AG04450 (cell line): ENCODE measurements around the gene DPYSL4. TPM values are rescaled to one million over a fixed set of nuclear protein-coding genes. Genes with fewer than 3 reads are reported as not detected.

Experiments
- CTCF ChIA-PET: fragments of 300-600, 350-600 bp; formaldehyde crosslinking; extraction: SDS; loops from one replicate; lab custom pipeline; 2022; ENCODE audit warnings: antibody characterized with exemption, inconsistent platforms; lab: Charles Lee
- POLR2A ChIA-PET: fragments of 350-600 bp; formaldehyde crosslinking; extraction: SDS; loops from one replicate; lab custom pipeline; 2021; ENCODE audit warnings: antibody characterized with exemption, inconsistent platforms; lab: Yijun Ruan, JAX
- DNase-seq: peaks from one replicate; pipeline ENCODE4 v3.0.0-alpha.2; 2011; ENCODE audit warnings: low read depth, low spot score
- H3K27ac ChIP-seq: one replicate; pipeline ENCODE4 v1.5.1; 2012; ENCODE audit warnings: low read depth, low read length, control low read depth
- H3K27me3 ChIP-seq: one replicate; pipeline ENCODE4 v1.6.0; 2012; ENCODE audit warnings: low read length; ENCODE audit not compliant: control insufficient read depth, insufficient read depth
- H3K4me3 ChIP-seq: 2 replicates; pipeline ENCODE4 v1.5.1; 2011; ENCODE audit warnings: mild to moderate bottlenecking, low read depth, low read length, control low read depth
- H3K9me3 ChIP-seq: 2 replicates; pipeline ENCODE4 v1.5.1; 2012; ENCODE audit warnings: low read length; ENCODE audit not compliant: control insufficient read depth, insufficient read depth
- polyA plus RNA-seq: library from polyadenylated mRNA; depleted of rRNA; stranded (reverse); fragments of >200 nt; gene quantifications from 2 replicates; pipeline ENCODE4 v1.2.3, GENCODE V29; 2011
- TF ChIP-seq, protein P1 (sequence below): IDR thresholded peaks from 2 replicates; pipeline ENCODE4 v1.5.1; 2011; ENCODE audit warnings: low read depth, low read length, control low read depth, inconsistent platforms

Gene DPYSL4
- polyA plus RNA-seq, 1 experiment: 9.0 TPM

- Histone ChIP-seq H3K9me3 (no peaks in the 10 kb centered on the region; the same call in 1 of the 2 replicates), H3K27me3 (no peaks in the 10 kb centered on the region), H3K27ac (no peak overlapping the region), H3K4me3 (no peak overlapping the region)
- DNase-seq: no peak
- POLR2A ChIA-PET: no interaction called here
- CTCF ChIA-PET: interaction anchor here (0.8 to 3.4 kb wide), 10 partner anchors 10 to 230 kb away, joined by 3 to 31 read pairs (median 4); no protein-coding TSS in a partner anchor
- TF ChIP-seq, protein P1, sequence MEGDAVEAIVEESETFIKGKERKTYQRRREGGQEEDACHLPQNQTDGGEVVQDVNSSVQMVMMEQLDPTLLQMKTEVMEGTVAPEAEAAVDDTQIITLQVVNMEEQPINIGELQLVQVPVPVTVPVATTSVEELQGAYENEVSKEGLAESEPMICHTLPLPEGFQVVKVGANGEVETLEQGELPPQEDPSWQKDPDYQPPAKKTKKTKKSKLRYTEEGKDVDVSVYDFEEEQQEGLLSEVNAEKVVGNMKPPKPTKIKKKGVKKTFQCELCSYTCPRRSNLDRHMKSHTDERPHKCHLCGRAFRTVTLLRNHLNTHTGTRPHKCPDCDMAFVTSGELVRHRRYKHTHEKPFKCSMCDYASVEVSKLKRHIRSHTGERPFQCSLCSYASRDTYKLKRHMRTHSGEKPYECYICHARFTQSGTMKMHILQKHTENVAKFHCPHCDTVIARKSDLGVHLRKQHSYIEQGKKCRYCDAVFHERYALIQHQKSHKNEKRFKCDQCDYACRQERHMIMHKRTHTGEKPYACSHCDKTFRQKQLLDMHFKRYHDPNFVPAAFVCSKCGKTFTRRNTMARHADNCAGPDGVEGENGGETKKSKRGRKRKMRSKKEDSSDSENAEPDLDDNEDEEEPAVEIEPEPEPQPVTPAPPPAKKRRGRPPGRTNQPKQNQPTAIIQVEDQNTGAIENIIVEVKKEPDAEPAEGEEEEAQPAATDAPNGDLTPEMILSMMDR: no peak
Measured at GRCh38 chr10:132223611-132224342, 37.0 kb downstream of the DPYSL4 start.

GRCh38 chr10:132224343-132225072 lies 37.8 kb downstream of the DPYSL4 start:
- CTCF ChIA-PET: interaction anchor here (0.8 to 3.4 kb wide), 10 partner anchors 11 to 229 kb away, joined by 3 to 31 read pairs (median 5); no protein-coding TSS in a partner anchor
- no peak for DNase-seq
- no peaks in the 10 kb centered on the region; the same call in 1 of the 2 replicates for H3K9me3 ChIP-seq

DNA sequence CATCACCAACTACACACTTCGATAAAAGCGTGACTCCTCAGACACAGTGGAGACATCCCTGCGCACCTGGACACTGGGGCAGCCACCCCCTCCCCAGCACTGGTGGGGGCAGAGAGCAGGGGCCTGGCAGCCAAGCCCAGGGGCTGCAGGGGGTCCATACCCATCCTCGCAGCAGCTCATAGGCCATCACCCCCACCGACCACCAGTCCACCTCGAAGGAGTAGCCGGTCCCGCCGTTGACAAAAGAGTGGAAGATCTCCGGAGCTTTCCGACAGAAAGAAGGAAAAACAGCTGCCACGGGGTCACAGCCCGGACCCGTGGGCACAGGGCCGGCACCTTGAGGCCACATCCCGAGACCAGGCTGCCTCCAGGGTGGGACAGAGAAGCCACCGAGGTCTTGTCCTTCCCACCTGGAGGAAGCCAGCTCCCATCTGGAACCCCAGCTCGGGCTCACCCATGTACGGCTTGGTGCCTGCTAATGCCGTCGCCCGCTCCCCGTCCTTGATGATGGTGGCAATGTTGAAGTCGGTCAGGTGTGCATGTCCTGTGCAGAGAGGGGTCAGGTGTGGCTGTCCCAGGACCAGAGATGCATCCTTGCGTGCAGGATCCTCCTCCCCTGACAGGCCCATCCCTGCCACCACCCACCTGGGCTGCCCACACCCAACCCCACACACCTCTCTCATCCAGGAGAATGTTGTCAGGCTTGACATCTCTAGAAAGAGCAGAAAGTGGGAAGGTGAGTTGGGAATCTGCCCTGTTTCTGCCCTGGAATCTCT lies 38.5 kb downstream of the DPYSL4 start:
- Histone ChIP-seq H3K4me3 (no peak overlapping the region), H3K27me3 (no peaks in the 10 kb centered on the region), H3K9me3 (no peaks in the 10 kb centered on the region; the same call in 1 of the 2 replicates), H3K27ac (no peak overlapping the region)
- TF ChIP-seq, protein P1: no peak
- CTCF ChIA-PET: interaction anchor here (1.3 to 3.4 kb wide), 3 partner anchors 125 to 128 kb away, joined by 3 to 31 read pairs (median 8); no protein-coding TSS in a partner anchor
- POLR2A ChIA-PET: no interaction called here
- DNase-seq: no peak

More at GRCh38 chr10:132224343-132225072, 37.8 kb downstream of the DPYSL4 start:
- H3K4me3 ChIP-seq: no peak overlapping the region
- TF ChIP-seq, protein P1: no peak
- no peaks in the 10 kb centered on the region for H3K27me3 ChIP-seq
- POLR2A ChIA-PET: no interaction called here
- H3K27ac ChIP-seq: no peak overlapping the region

- ChIA-PET CTCF (interaction anchor here (1.3 to 2.2 kb wide), 2 partner anchors 126 to 127 kb away, joined by 3 to 8 read pairs; no protein-coding TSS in a partner anchor), POLR2A (no interaction called here)
- no peak for DNase-seq
- Histone ChIP-seq H3K27me3 (no peaks in the 10 kb centered on the region), H3K9me3 (no peaks in the 10 kb centered on the region; the same call in 1 of the 2 replicates), H3K27ac (no peak overlapping the region), H3K4me3 (no peak overlapping the region)
- TF ChIP-seq, protein P1: no peak
Measured at GRCh38 chr10:132225849-132226205, 39.1 kb downstream of the DPYSL4 start.
